Tibial nerve (tissue), 4 donors: ENCODE results near the gene CAP2. TPM values are rescaled to one million over a fixed set of nuclear protein-coding genes. Genes with fewer than 3 reads are reported as not detected.
"Not testable (repeated sequence)": the region's sequence is repeated elsewhere in the genome, so short reads cannot be mapped to it uniquely, and the experiment has no call there.

ENCODE experiments used
- DNase-seq, 2 donors: peaks; one replicate each; pipeline ENCODE4 v3.0.0-alpha.2; 2019; ENCODE audit warnings: low spot score in 2 of 2
- H3K27ac ChIP-seq, 4 donors: fragments of 200-600 bp; sonication (generic) in 3 of 4; one replicate each; pipeline ENCODE4 v1.5.1; 2017 to 2019; ENCODE audit warnings: mild to moderate bottlenecking in 1 of 4
- H3K27me3 ChIP-seq, 2 donors: fragments of 200-600 bp; sonication (generic) in 1 of 2; one replicate each; pipeline versions ENCODE4 v1.5.1 to v1.6.0; 2017 to 2019
- H3K36me3 ChIP-seq, 3 donors: fragments of 200-600 bp; sonication (generic); one replicate each; pipeline ENCODE4 v1.5.1; 2018 to 2019
- H3K4me1 ChIP-seq, 4 donors: fragments of 200-600 bp; sonication (generic) in 3 of 4; one replicate each; pipeline ENCODE4 v1.5.1; 2017 to 2019
- H3K4me3 ChIP-seq, 4 donors: fragments of 200-600 bp; sonication (generic) in 3 of 4; one replicate each; pipeline ENCODE4 v1.5.1; 2017 to 2019; ENCODE audit warnings: mild to moderate bottlenecking in 1 of 4, moderate library complexity in 1 of 4
- H3K9me3 ChIP-seq, 4 donors: fragments of 200-600 bp; sonication (generic) in 3 of 4; one replicate each; pipeline ENCODE4 v1.5.1; 2017 to 2019
- CTCF ChIP-seq, 5 experiments: fragments of 200-600 bp in 3 of 5; fragments of 450-650 bp in 2 of 5; sonication (generic) in 3 of 5; IDR thresholded peaks; one replicate each; pipeline ENCODE4 v1.5.1; 2016 to 2019; ENCODE audit warnings: antibody characterized with exemption in 5 of 5, mild to moderate bottlenecking in 3 of 5, moderate library complexity in 2 of 5
- EP300 ChIP-seq, 2 donors: sonication (generic); formaldehyde crosslinking; IDR thresholded peaks; one replicate each; pipeline ENCODE4 v1.6.1; 2017; ENCODE audit warnings: antibody characterized with exemption in 2 of 2, mild to moderate bottlenecking in 1 of 2
- POLR2A ChIP-seq, 2 donors: fragments of 450-650 bp; IDR thresholded peaks; one replicate each; pipeline ENCODE4 v1.6.1; 2017; ENCODE audit warnings: antibody characterized with exemption in 2 of 2, mild to moderate bottlenecking in 2 of 2, moderate library complexity in 2 of 2
- WGBS, 2 donors: methylation state at CpG; one replicate each; pipeline ENCODE4 v1.1.5; 2018; 5-methylcytosine and 5-hydroxymethylcytosine counted together
- total RNA-seq, 4 donors: library from RNA; depleted of rRNA; stranded (reverse); fragments of >200 nt; gene quantifications; one replicate each; pipeline ENCODE4 v1.1.0, GENCODE V29; 2016

Gene CAP2
- total RNA-seq, 4 donors from 2014 or later = 4.2 to 11.8 (median 4.8) TPM

- no peak for DNase-seq
- Histone ChIP-seq H3K4me3 (no peak overlapping the region), H3K27ac (no peak overlapping the region)
These were observed 46.0 kb downstream of the CAP2 start for GRCh38 chr6:17439243-17439993.

GRCh38 chr6:17440811-17441210 is 47.4 kb downstream of the CAP2 start:
- H3K27me3 ChIP-seq, H3K4me3 ChIP-seq, H3K27ac ChIP-seq, H3K4me1 ChIP-seq, DNase-seq, H3K36me3 ChIP-seq, H3K9me3 ChIP-seq: not testable (repeated sequence)
- whole genome bisulfite sequencing, 2 donors = 97 to 99% methylated on average over 4 of the region's 4 CpGs

More at GRCh38 chr6:17439243-17439993, 46.0 kb downstream of the CAP2 start:
- Histone ChIP-seq H3K9me3 (no peaks in the 10 kb centered on the region), H3K4me1 (no peaks in the 10 kb centered on the region), H3K27me3 (no peaks in the 10 kb centered on the region), H3K36me3 (no peaks in the 10 kb centered on the region)
- WGBS, 2 donors = 44 to 71% methylated on average over 11 of the region's 11 CpGs
- TF ChIP-seq CTCF (IDR thresholded peaks at IDR 0.05) (no peak), EP300 (IDR thresholded peaks at IDR 0.05) (no peak), POLR2A (IDR thresholded peaks at IDR 0.05) (no peak)

DNA sequence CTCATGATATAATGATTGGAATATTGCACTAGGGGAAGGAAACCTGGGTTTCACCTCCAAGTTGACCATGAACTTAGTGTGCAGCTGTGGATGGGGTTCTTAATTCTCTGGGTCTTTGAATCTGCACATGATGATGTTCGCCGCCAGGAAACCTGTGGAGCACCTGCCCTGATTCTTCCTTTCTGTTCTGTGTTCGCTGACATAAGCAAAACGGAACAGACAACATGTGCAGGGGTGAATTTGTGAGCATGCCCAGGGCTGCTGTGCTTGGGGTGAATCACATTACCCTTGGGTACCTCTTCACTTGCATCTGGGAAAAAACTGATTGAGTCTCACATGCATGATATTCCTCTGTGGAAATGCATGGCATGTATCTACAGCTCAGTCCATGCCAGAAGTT is 48.8 kb downstream of the CAP2 start:
- no peaks in the 10 kb centered on the region for H3K36me3 ChIP-seq
- TF ChIP-seq EP300 (IDR thresholded peaks at IDR 0.05) (no peak), CTCF (IDR thresholded peaks at IDR 0.05) (no peak), POLR2A (IDR thresholded peaks at IDR 0.05) (no peak)
- H3K4me3 ChIP-seq = no peak overlapping the region
- WGBS, 2 donors = 75 to 89% methylated on average over 4 of the region's 4 CpGs
- H3K27ac ChIP-seq = no peak overlapping the region
- H3K9me3 ChIP-seq = no peaks in the 10 kb centered on the region
- no peaks in the 10 kb centered on the region for H3K4me1 ChIP-seq
- no peak for DNase-seq
- H3K27me3 ChIP-seq = no peaks in the 10 kb centered on the region

DNA sequence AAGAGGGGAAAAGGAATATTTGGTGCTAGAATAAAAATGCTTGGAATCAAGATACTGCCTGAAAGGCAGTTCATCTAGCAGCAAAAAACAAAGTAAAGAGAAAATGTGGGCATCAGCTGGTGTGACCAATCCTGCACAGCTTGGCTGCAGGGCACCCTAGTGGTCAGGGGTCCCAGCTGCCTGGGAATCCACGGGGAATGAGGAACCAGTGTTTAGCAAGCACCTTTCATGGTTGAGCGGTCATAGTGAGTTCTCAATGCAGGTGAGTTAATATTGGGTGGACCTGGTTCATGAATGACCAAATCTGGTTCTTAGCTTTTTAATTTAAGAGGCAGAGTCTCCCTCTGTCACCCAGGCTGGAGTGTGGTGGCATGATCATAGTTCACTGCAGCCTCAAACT is 53.3 kb downstream of the CAP2 start:
- DNase-seq = no peak
- Histone ChIP-seq H3K4me1 (no peaks in the 10 kb centered on the region), H3K27me3 (no peaks in the 10 kb centered on the region), H3K9me3 (no peaks in the 10 kb centered on the region), H3K4me3 (no peak overlapping the region), H3K27ac (no peak overlapping the region), H3K36me3 (no peaks in the 10 kb centered on the region)
- TF ChIP-seq POLR2A (IDR thresholded peaks at IDR 0.05) = no peak
- no peak for TF ChIP-seq EP300 (IDR thresholded peaks at IDR 0.05)
- no peak for TF ChIP-seq CTCF (IDR thresholded peaks at IDR 0.05)
- 70 to 85% methylated on average over 2 of the region's 2 CpGs for WGBS, 2 donors

DNA sequence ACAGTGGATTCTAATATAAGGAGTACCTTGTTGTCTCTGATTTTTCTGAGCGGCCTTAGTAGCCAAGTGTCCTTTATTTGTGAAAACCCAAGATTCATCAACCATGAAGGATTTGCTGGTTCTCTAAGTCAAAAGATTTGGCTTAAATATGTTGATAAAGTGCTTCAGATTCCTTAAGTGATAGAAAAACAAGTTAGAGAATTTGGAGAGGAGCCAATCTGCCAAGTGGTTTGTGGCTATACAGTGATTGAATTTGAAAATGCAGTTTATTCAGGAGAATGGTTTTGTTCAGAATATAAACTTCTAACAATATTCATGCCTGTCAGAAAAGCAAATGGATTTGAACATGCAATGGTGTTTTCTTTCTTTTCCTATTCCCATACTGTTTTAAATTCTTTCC is 54.8 kb downstream of the CAP2 start:
- no peak for TF ChIP-seq POLR2A (IDR thresholded peaks at IDR 0.05)
- no peak for TF ChIP-seq CTCF (IDR thresholded peaks at IDR 0.05)
- no peak for TF ChIP-seq EP300 (IDR thresholded peaks at IDR 0.05)
- 60 to 71% methylated on average over 1 of the region's 1 CpG for WGBS, 2 donors
- Histone ChIP-seq H3K9me3 (no peaks in the 10 kb centered on the region), H3K4me3 (no peak overlapping the region), H3K36me3 (no peaks in the 10 kb centered on the region), H3K4me1 (no peaks in the 10 kb centered on the region), H3K27ac (no peak overlapping the region), H3K27me3 (no peaks in the 10 kb centered on the region)
- DNase-seq = no peak
